ENCODE measurements around the gene NEK10.

- TF ChIP-seq CTCF (IDR thresholded peaks at IDR 0.05) (no peak), POLR2A (IDR thresholded peaks at IDR 0.05; ENCODE audit: low read depth) (no peak), EP300 (IDR thresholded peaks at IDR 0.05) (no peak), POLR2AphosphoS5 (IDR thresholded peaks at IDR 0.05) (no peak)
Measured at GRCh38 chr3:27138562-27138961, 230.6 kb downstream of the NEK10 start.
